D341Med (cell line): ENCODE results near the gene CXCR3.
"Not testable (repeated sequence)": the region's sequence is repeated elsewhere in the genome, so short reads cannot be mapped to it uniquely, and the experiment has no call there.

Experiments used
- DNase-seq: peaks from one replicate; pipeline ENCODE4 v3.0.0; 2012; ENCODE audit warnings: low spot score

CXCR3 gene

GRCh38 chrX:71618303-71618721 is at the start of gene CXCR3:
Gene CXCR3, minus strand, starts transcription at chrX:71618511. Its CDS starts 62 bp downstream, at chrX:71618449.
- no peak for DNase-seq

- no peak for DNase-seq
These were observed 49.3 kb upstream of the CXCR3 start, which contains the start of gene LOC101059915 for GRCh38 chrX:71667328-71668247. Gene LOC101059915, plus strand, starts transcription at chrX:71667546.

GRCh38 chrX:71666240-71667223 is 48.2 kb upstream of the CXCR3 start:
- DNase-seq = no peak

GRCh38 chrX:71665747-71666146 is 47.4 kb upstream of the CXCR3 start:
- DNase-seq = no peak

GRCh38 chrX:71664889-71665491 is 46.7 kb upstream of the CXCR3 start:
- DNase-seq = no peak

- DNase-seq = peak; percentile 63
These were observed 45.9 kb upstream of the CXCR3 start for GRCh38 chrX:71664202-71664601.

GRCh38 chrX:71663238-71663637 is 44.9 kb upstream of the CXCR3 start:
- DNase-seq = not testable (repeated sequence)

- DNase-seq = not testable (repeated sequence)
These were observed 44.3 kb upstream of the CXCR3 start for GRCh38 chrX:71662654-71663053.

- DNase-seq = no peak
These were observed 43.6 kb upstream of the CXCR3 start for GRCh38 chrX:71661919-71662318.

GRCh38 chrX:71660562-71661416 is 42.5 kb upstream of the CXCR3 start:
- DNase-seq = no peak

- no peak for DNase-seq
These were observed 41.6 kb upstream of the CXCR3 start for GRCh38 chrX:71659959-71660358.

- no peak for DNase-seq
These were observed 41.0 kb upstream of the CXCR3 start for GRCh38 chrX:71659342-71659741.

- no peak for DNase-seq
These were observed 39.0 kb upstream of the CXCR3 start for GRCh38 chrX:71657267-71657666.

GRCh38 chrX:71653344-71653743 is 35.0 kb upstream of the CXCR3 start:
- no peak for DNase-seq

- DNase-seq = peak; percentile 50
These were observed 34.1 kb upstream of the CXCR3 start for GRCh38 chrX:71652405-71652804.

GRCh38 chrX:71650333-71650969 is 32.1 kb upstream of the CXCR3 start:
- DNase-seq = no peak

- DNase-seq = not testable (repeated sequence)
These were observed 26.1 kb upstream of the CXCR3 start for GRCh38 chrX:71644406-71644805.

GRCh38 chrX:71640002-71640401 is 21.7 kb upstream of the CXCR3 start:
- DNase-seq = no peak

- DNase-seq = no peak
These were observed 20.1 kb upstream of the CXCR3 start for GRCh38 chrX:71638409-71638808.

- DNase-seq = no peak
These were observed 19.5 kb upstream of the CXCR3 start for GRCh38 chrX:71637848-71638247.

GRCh38 chrX:71637253-71637618 is 18.9 kb upstream of the CXCR3 start:
- no peak for DNase-seq
